Lower leg skin (tissue), 4 donors: Measurements from ENCODE around the gene RORC. TPM values are rescaled to one million over a fixed set of nuclear protein-coding genes. Genes with fewer than 3 reads are reported as not detected.

Experiments used
- DNase-seq, 2 donors: peaks; one replicate each; pipeline ENCODE4 v3.0.0-alpha.2; 2019; ENCODE audit warnings: low spot score in 2 of 2
- H3K4me3 ChIP-seq: fragments of 200-600 bp; sonication (generic); 2 replicates; pipeline ENCODE4 v1.5.1; 2017; ENCODE audit warnings: mild to moderate bottlenecking, low read depth; ENCODE audit not compliant: poor library complexity, severe bottlenecking
- POLR2A ChIP-seq, 2 donors: fragments of 450-650 bp; IDR thresholded peaks; one replicate each; pipeline ENCODE4 v1.6.1; 2016 to 2017; ENCODE audit warnings: antibody characterized with exemption in 2 of 2, mild to moderate bottlenecking in 1 of 2, moderate library complexity in 1 of 2
- WGBS, 2 donors: methylation state at CpG; one replicate each; pipeline ENCODE4 v1.1.5; 2018; 5-methylcytosine and 5-hydroxymethylcytosine counted together
- intact Hi-C: fragments of 100-400 bp; cut with DNase I; formaldehyde crosslinking; loops from one replicate; pipeline ENCODE4 v1.15.0; 2023; ENCODE audit warnings: low total_unique reads
- total RNA-seq, 4 donors: library from RNA; depleted of rRNA; stranded (reverse); fragments of >200 nt; gene quantifications; one replicate each; pipeline ENCODE4 v1.1.0, GENCODE V29; 2016
- TF ChIP-seq, protein P1 (sequence below), 3 donors: fragments of 450-650 bp; IDR thresholded peaks; one replicate each; pipeline ENCODE4 v1.5.1; 2016; ENCODE audit warnings: antibody characterized with exemption in 3 of 3, mild to moderate bottlenecking in 3 of 3, moderate library complexity in 2 of 3

RORC gene
- total RNA-seq, 4 donors from 2014 or later: 33.6 to 83.2 (median 58.2) TPM

DNA sequence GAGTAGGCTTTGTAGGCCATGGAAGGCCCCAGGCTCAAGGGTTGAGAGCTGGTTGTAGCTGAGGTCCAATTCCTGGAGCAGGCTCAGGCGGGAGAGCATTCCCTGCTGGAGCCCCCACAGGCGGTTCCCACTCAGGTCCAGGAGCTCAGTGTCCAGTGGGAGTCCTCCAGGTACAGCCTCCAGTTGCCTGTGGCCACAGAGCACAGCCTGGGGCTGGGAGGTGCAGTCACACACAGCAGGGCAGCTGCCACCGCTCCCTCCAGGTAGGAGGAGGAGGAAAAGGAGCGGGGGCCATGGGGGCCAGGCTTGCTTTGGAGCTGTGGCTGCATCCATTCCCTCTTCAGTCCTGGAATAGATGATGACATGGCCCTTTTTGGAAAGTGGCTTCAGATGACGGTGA is 29.2 kb downstream of the RORC start:
- intact Hi-C loops: no loop called here
- no peak for TF ChIP-seq POLR2A (IDR thresholded peaks at IDR 0.05)
- no peak overlapping the region for H3K4me3 ChIP-seq
- DNase-seq: no peak
- 90 to 94% methylated on average over 4 to 5 of the region's 5 CpGs for WGBS, 2 donors

DNA sequence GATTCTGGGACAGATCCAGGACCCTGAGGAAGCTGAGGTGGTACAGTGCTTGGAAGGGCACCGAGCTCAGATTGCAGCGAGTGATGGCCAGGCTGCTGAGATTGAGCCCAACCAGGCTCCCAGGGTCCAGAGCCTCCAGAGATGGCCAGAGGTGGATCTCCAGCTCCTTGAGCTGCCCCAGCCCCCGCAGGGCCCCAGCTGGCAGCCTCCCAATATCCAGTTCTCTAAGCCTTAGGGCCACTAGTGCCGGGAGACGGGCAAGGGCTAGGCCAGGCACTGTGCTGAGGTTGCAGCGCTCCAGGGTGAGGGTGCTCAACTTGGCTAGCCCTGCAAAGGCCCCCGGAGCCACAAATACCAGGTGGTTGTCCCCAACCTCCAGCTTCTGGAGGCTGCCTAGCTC is 29.8 kb downstream of the RORC start:
- WGBS, 2 donors: 92 to 96% methylated on average over 4 of the region's 7 CpGs

DNA sequence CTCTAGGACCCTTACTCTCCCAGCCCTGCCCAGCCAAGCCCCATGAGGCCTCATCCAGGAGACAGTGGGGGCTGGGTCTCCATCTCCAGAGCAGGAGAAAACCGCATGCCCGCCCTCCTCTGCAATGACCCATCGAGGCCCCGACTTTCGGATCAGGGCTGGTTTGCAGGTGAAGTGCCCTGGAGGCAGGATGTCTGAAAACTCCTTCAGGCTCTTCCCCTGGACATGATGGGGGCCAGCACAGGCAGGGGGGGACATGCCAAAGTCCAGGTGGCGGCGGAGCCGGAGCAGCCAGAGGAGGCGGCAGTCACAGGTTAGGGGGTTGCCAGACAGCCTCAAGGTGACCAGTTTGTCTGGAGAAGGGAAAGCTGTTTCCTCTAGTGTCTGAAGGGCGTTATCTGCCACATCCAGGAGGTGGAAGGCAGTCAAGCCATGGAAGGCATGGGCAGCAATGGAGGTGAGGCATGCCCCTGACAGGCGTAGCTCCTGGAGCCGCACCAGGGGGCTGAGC is 30.2 kb downstream of the RORC start:
- no peak overlapping the region for H3K4me3 ChIP-seq
- intact Hi-C loops: no loop called here
- no peak for TF ChIP-seq POLR2A (IDR thresholded peaks at IDR 0.05)
- TF ChIP-seq, protein P1, sequence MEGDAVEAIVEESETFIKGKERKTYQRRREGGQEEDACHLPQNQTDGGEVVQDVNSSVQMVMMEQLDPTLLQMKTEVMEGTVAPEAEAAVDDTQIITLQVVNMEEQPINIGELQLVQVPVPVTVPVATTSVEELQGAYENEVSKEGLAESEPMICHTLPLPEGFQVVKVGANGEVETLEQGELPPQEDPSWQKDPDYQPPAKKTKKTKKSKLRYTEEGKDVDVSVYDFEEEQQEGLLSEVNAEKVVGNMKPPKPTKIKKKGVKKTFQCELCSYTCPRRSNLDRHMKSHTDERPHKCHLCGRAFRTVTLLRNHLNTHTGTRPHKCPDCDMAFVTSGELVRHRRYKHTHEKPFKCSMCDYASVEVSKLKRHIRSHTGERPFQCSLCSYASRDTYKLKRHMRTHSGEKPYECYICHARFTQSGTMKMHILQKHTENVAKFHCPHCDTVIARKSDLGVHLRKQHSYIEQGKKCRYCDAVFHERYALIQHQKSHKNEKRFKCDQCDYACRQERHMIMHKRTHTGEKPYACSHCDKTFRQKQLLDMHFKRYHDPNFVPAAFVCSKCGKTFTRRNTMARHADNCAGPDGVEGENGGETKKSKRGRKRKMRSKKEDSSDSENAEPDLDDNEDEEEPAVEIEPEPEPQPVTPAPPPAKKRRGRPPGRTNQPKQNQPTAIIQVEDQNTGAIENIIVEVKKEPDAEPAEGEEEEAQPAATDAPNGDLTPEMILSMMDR (IDR thresholded peaks at IDR 0.05): no peak
- DNase-seq: no peak
- WGBS, 2 donors: 86 to 87% methylated on average over 10 to 12 of the region's 12 CpGs

More for the DNA sequence above, 29.8 kb downstream of the RORC start:
- H3K4me3 ChIP-seq: no peak overlapping the region
- intact Hi-C loops: no loop called here
- DNase-seq: no peak
- TF ChIP-seq POLR2A (IDR thresholded peaks at IDR 0.05): no peak
- TF ChIP-seq, protein P1 (IDR thresholded peaks at IDR 0.05): no peak

DNA sequence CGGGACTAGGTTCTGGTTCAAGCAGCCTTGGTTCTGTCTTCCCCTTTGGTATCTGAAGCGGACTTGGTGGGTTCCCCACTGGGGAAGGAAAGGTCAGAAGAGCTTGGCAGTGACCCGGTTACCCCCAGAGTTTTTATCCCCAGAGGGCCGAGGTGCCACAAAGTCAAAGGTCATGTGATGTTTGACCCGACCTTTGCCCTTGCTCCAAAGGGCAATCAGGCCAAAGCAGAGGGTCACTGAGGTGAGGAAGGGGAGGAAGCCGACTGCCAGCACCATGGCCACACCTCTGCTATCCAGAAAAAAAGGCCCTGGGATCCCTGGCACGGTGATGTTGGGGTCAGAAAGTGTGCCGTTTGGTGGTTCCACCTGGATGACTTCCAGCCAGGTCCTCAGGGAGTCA is 30.8 kb downstream of the RORC start:
- intact Hi-C loops: no loop called here
- WGBS, 2 donors: 64 to 67% methylated on average over 8 of the region's 8 CpGs
- no peak for DNase-seq
- no peak overlapping the region for H3K4me3 ChIP-seq
- TF ChIP-seq POLR2A (IDR thresholded peaks at IDR 0.05): no peak
- TF ChIP-seq, protein P1 (IDR thresholded peaks at IDR 0.05): no peak

DNA sequence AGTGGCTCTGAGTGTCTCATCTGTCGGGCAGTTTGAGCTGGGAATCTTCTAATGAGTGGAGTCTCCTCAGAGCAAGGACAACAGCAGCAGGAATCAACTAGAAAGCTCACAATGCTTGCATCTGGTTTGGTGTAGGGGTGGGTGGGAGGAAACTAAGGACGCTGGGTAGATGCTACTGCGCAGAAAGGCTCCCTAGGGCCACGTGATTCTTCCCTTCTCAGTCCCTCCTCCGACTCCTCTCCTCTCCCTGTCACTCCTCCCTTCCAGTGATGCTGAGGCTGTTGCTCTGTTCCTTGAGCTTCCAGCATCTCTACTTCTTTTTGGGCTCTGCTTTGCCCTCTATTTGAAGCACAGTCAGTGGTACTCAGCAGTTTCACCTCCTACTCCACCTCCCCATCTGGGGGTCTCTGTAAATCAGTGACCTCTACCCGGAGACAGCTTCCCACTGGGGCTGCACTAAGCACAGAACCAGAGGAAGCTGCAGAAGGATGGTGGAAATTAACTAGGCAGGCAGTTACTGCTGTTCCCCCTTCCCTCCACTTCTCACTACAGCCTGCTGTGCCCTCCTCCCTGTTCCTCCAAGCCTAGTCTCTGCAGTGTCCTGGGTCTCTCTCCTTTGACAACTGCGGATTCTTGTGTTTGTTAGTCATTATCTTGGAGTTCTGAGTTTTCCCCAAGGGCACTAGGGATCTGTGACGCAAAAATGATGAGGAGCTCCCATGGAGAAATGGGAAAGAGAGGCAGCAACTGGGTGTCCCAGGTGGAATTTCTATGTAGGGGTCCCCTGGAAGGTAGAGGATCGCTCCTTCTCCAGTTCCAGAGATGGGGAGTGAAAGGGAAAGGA is 32.2 kb downstream of the RORC start:
- DNase-seq: no peak
- no peak overlapping the region for H3K4me3 ChIP-seq
- TF ChIP-seq, protein P1 (IDR thresholded peaks at IDR 0.05): no peak
- TF ChIP-seq POLR2A (IDR thresholded peaks at IDR 0.05): no peak
- WGBS, 2 donors: 37 to 51% methylated on average over 9 of the region's 9 CpGs
- intact Hi-C loops: no loop called here

DNA sequence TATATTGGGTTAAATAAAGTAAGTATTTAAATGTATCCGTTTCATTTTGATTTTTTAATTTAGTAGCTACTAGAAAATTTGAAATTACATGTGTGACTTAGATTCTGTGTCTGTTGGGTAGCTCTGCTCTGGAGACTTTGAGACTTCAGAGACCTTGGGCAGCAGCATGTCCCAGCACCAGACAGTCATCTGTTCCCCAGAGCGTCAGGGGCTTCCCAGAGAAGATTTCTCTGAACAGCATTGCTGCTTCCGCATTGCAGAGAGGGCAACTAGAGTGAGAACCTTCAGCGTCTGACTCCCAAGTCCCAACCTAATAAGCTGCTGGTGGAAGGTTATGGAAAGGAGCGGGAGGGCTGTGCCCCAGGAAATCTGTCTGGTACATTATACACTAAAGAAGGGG is 33.0 kb downstream of the RORC start:
- no peak overlapping the region for H3K4me3 ChIP-seq
- intact Hi-C loops: no loop called here
- no peak for TF ChIP-seq POLR2A (IDR thresholded peaks at IDR 0.05)
- TF ChIP-seq, protein P1 (IDR thresholded peaks at IDR 0.05): no peak
- 90% methylated on average over 5 of the region's 5 CpGs for WGBS, 2 donors
- no peak for DNase-seq
